ENCODE measurements around the gene YIPF2. TPM values are rescaled to one million over a fixed set of nuclear protein-coding genes. Genes with fewer than 3 reads are reported as not detected.
"Not testable (repeated sequence)": the region's sequence is repeated elsewhere in the genome, so short reads cannot be mapped to it uniquely, and the experiment has no call there.

Gene YIPF2
- polyA plus RNA-seq (ENCODE audit: insufficient read length): 31.2 TPM
- long read RNA-seq, donor 1, transcript YIPF2-201 (10 exons, 2,087 nt): minor isoform, 5 of 14 reads
- long read RNA-seq, donor 1, transcript YIPF2-204 (10 exons, 1,550 nt): major isoform, 9 of 14 reads
- long read RNA-seq, donor 1, partial matches to known transcripts: 0 of 14 reads
- long read RNA-seq, donor 1, other reads (novel, unspliced or antisense): 0 of 14 reads
- long read RNA-seq, donor 2, transcript YIPF2-204 (10 exons, 1,550 nt): major isoform, 7 of 50 reads
- long read RNA-seq, donor 2, partial matches to known transcripts: 41 of 50 reads
- long read RNA-seq, donor 2, other reads (novel, unspliced or antisense): 0 of 50 reads
- long read RNA-seq, donor 3, partial matches to known transcripts: 9 of 13 reads
- long read RNA-seq, donor 3, other reads (novel, unspliced or antisense): 0 of 13 reads
- long read RNA-seq, donor 4, partial matches to known transcripts: 0 of 2 reads
- long read RNA-seq, donor 4, other reads (novel, unspliced or antisense): 0 of 2 reads
- long read RNA-seq, donor 5, transcript YIPF2-204 (10 exons, 1,550 nt): major isoform, 12 of 74 reads
- long read RNA-seq, donor 5, transcript YIPF2-201 (10 exons, 2,087 nt): minor isoform, 5 of 74 reads
- long read RNA-seq, donor 5, partial matches to known transcripts: 57 of 74 reads
- long read RNA-seq, donor 5, other reads (novel, unspliced or antisense): 0 of 74 reads
- long read RNA-seq, donor 6, transcript YIPF2-204 (10 exons, 1,550 nt): major isoform, 9 of 118 reads
- long read RNA-seq, donor 6, partial matches to known transcripts: 99 of 118 reads
- long read RNA-seq, donor 6, other reads (novel, unspliced or antisense): 6 of 118 reads
- long read RNA-seq, donor 7, transcript YIPF2-204 (10 exons, 1,550 nt): major isoform, 21 of 34 reads
- long read RNA-seq, donor 7, transcript YIPF2-201 (10 exons, 2,087 nt): minor isoform, 7 of 34 reads
- long read RNA-seq, donor 7, partial matches to known transcripts: 5 of 34 reads
- long read RNA-seq, donor 7, other reads (novel, unspliced or antisense): 0 of 34 reads
- long read RNA-seq, donor 8, transcript YIPF2-204 (10 exons, 1,550 nt): major isoform, 7 of 9 reads
- long read RNA-seq, donor 8, partial matches to known transcripts: 0 of 9 reads
- long read RNA-seq, donor 8, other reads (novel, unspliced or antisense): 0 of 9 reads

- DNase-seq: peak; percentile 99
Observed at GRCh38 chr19:10928563-10929401, at the start of gene YIPF2, which contains the start of gene TIMM29. Gene YIPF2, minus strand, starts transcription at chr19:10928639. Its CDS starts 229 bp downstream, at chr19:10928410. Gene TIMM29, plus strand, starts transcription at chr19:10928811. Its CDS starts 12 bp downstream, at chr19:10928823.

- DNase-seq: no peak
Observed at GRCh38 chr19:10977742-10978092, 49.3 kb upstream of the YIPF2 start.

GRCh38 chr19:10976131-10976892 is 47.9 kb upstream of the YIPF2 start:
- no peak for DNase-seq

GRCh38 chr19:10975374-10976130 is 47.1 kb upstream of the YIPF2 start:
- DNase-seq: peak; percentile 54

GRCh38 chr19:10971107-10971726 is 42.8 kb upstream of the YIPF2 start:
- no peak for DNase-seq

GRCh38 chr19:10968527-10969135 is 40.2 kb upstream of the YIPF2 start:
- DNase-seq: peak; percentile 25

- DNase-seq: no peak
Observed at GRCh38 chr19:10966809-10967208, 38.4 kb upstream of the YIPF2 start.

GRCh38 chr19:10965398-10965797 is 37.0 kb upstream of the YIPF2 start:
- DNase-seq: no peak

- DNase-seq: no peak
Observed at GRCh38 chr19:10964903-10965302, 36.5 kb upstream of the YIPF2 start.

GRCh38 chr19:10963865-10964264 is 35.4 kb upstream of the YIPF2 start:
- DNase-seq: no peak

- no peak for DNase-seq
Observed at GRCh38 chr19:10962863-10963262, 34.4 kb upstream of the YIPF2 start.

- DNase-seq: peak; percentile 39
Observed at GRCh38 chr19:10961073-10961860, 32.8 kb upstream of the YIPF2 start.

GRCh38 chr19:10960314-10961072 is 32.1 kb upstream of the YIPF2 start, which contains the start of gene SMARCA4:
Gene SMARCA4, plus strand, starts transcription at chr19:10961030. Its CDS starts 23,122 bp downstream, at chr19:10984152.
- DNase-seq: peak; percentile 97

- not testable (repeated sequence) for DNase-seq
Observed at GRCh38 chr19:10959277-10959968, 31.0 kb upstream of the YIPF2 start.

- no peak for DNase-seq
Observed at GRCh38 chr19:10952809-10953208, 24.4 kb upstream of the YIPF2 start.

GRCh38 chr19:10946958-10947657 is 18.7 kb upstream of the YIPF2 start:
- no peak for DNase-seq

Data from left kidney (tissue), 8 donors.